ENCODE data around the gene IRF4.

The IRF4 gene

DNA sequence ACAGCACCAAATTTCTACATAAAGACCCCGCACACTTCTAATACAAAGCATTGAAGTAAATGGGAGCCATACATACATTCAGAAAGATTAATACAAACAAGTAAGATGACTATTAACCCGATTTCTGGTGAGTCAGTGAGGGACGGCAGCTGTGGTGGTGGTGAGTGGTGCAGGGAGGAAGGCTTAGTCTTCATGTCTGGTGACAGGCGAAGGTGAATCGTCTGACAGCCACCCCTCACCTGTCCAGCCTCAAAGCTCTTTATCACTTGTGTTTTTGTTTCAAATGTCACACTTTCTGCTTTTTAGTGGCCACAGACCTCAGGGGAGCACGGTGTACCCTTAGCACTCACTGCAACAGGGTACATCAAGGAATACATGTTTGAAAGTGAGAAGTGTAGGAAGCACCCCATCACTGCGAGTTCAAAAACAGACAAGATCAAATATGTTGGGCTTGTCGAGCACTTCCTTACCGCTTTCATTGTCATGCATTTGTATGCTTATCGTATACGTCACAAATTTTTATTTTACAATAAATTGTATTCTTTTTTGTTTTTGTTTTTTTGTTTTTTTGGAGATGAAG is 63.5 kb downstream of the IRF4 start (continued):
- TF ChIP-seq, protein P1, sequence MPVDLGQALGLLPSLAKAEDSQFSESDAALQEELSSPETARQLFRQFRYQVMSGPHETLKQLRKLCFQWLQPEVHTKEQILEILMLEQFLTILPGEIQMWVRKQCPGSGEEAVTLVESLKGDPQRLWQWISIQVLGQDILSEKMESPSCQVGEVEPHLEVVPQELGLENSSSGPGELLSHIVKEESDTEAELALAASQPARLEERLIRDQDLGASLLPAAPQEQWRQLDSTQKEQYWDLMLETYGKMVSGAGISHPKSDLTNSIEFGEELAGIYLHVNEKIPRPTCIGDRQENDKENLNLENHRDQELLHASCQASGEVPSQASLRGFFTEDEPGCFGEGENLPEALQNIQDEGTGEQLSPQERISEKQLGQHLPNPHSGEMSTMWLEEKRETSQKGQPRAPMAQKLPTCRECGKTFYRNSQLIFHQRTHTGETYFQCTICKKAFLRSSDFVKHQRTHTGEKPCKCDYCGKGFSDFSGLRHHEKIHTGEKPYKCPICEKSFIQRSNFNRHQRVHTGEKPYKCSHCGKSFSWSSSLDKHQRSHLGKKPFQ (tag by site-specific recombination; IDR thresholded peaks at IDR 0.05), result no peak
- no peak for TF ChIP-seq TCF7L2 (IDR thresholded peaks at IDR 0.05; ENCODE audit: borderline replicate concordance, low read depth, low read length)
- TF ChIP-seq ZNF16 (tag by site-specific recombination; IDR thresholded peaks at IDR 0.05; ENCODE audit: low read depth), result no peak
- TF ChIP-seq MZF1 (tag by site-specific recombination; IDR thresholded peaks at IDR 0.05; ENCODE audit: borderline replicate concordance), result no peak
- TF ChIP-seq ZNF266 (tag by site-specific recombination; IDR thresholded peaks at IDR 0.05; ENCODE audit: low read depth), result no peak
- no peak for TF ChIP-seq ZNF521 (tag by site-specific recombination; IDR thresholded peaks at IDR 0.05)
- TF ChIP-seq IKZF3 (tag by site-specific recombination; IDR thresholded peaks at IDR 0.05), result no peak
- TF ChIP-seq ZNF404 (tag by site-specific recombination; IDR thresholded peaks at IDR 0.05), result no peak
- TF ChIP-seq HOXA7 (CRISPR knock-in tag; IDR thresholded peaks at IDR 0.05; ENCODE audit: borderline replicate concordance), result no peak
- TF ChIP-seq ZNF624 (tag by site-specific recombination; IDR thresholded peaks at IDR 0.05), result no peak

DNA sequence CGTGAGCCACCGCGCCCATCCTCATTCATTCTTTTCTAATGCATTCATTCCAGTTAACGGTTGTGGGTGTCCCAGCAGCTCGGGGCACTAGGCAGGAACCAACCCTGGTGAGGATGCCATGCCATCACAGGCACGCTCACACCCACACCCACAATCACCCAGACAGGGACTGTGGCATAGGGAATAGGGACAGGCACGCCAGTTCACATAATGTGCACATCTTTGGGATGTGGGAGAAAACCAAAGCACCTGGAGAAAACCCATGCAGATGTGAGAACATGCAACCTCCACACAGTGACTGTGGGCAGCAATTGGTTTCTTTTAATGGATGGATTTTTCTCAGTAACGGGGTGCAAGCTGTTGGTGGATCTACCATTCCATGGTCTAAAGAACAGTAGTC is 64.3 kb downstream of the IRF4 start:
- ChIA-PET POLR2A (no interaction called here), CTCF (no interaction called here)
- Histone ChIP-seq H3K9me3 (ENCODE audit: control insufficient read depth, insufficient read depth, low read depth, low read length) (no peaks in the 10 kb centered on the region), H3K27ac (ENCODE audit: extremely low read depth, low read depth, low read length) (no peak overlapping the region), H3K4me3 (ENCODE audit: low read depth, low read length) (no peak overlapping the region), H3K36me3 (ENCODE audit: control insufficient read depth in 2 of 2, insufficient read depth in 1 of 2, low read length in 2 of 2) (no peaks in the 10 kb centered on the region), H3K4me1 (ENCODE audit: control insufficient read depth, insufficient read depth, low read length) (no peaks in the 10 kb centered on the region)
- TF ChIP-seq ZNF426 (tag by site-specific recombination; IDR thresholded peaks at IDR 0.05) (no peak), ZNF37A (tag by site-specific recombination; IDR thresholded peaks at IDR 0.05) (no peak), ZNF133 (tag by site-specific recombination; IDR thresholded peaks at IDR 0.05) (no peak)
- TF ChIP-seq, protein P2, sequence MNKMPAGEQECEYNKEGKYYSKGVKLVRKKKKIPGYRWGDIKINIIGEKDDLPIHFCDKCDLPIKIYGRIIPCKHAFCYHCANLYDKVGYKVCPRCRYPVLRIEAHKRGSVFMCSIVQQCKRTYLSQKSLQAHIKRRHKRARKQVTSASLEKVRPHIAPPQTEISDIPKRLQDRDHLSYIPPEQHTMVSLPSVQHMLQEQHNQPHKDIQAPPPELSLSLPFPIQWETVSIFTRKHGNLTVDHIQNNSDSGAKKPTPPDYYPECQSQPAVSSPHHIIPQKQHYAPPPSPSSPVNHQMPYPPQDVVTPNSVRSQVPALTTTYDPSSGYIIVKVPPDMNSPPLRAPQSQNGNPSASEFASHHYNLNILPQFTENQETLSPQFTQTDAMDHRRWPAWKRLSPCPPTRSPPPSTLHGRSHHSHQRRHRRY (tag by site-specific recombination; IDR thresholded peaks at IDR 0.05), result no peak

DNA sequence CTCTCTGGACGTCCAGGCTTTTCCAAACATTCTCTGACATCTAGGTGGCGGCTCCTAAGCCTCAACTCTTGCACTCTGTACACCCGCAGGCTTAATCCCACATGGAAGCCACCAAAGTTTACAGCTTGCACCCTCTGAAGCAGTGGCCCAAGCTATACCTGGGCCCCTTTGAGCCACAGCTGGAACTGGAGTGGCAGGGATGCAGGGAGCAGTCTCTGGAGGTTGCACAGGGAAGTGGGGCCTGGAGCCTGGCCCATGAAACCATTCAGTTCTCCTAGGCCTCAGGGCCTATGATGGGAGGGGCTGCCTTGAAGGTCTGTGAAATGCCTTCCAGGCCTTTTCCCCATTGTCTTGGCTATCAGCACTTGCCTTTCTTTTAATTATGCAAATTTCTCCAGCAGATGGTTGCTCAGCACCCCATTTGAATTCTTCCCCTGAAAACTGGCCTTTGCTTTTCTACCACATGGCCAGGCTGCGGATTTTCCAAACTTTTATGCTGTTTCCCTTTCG is 64.9 kb downstream of the IRF4 start:
- no peaks in the 10 kb centered on the region for H3K9me3 ChIP-seq (ENCODE audit: control insufficient read depth, insufficient read depth, low read depth, low read length)
- peak; percentile 46 for TF ChIP-seq ZNF585B (tag by site-specific recombination; IDR thresholded peaks at IDR 0.05)
- TF ChIP-seq ZNF626 (tag by site-specific recombination; IDR thresholded peaks at IDR 0.05), result no peak
- ChIA-PET POLR2A (no interaction called here), CTCF (no interaction called here)
- no peak overlapping the region for H3K27ac ChIP-seq (ENCODE audit: extremely low read depth, low read depth, low read length)
- H3K36me3 ChIP-seq (ENCODE audit: control insufficient read depth in 2 of 2, insufficient read depth in 1 of 2, low read length in 2 of 2), result no peaks in the 10 kb centered on the region
- no peak overlapping the region for H3K4me3 ChIP-seq (ENCODE audit: low read depth, low read length)
- no peaks in the 10 kb centered on the region for H3K4me1 ChIP-seq (ENCODE audit: control insufficient read depth, insufficient read depth, low read length)

DNA sequence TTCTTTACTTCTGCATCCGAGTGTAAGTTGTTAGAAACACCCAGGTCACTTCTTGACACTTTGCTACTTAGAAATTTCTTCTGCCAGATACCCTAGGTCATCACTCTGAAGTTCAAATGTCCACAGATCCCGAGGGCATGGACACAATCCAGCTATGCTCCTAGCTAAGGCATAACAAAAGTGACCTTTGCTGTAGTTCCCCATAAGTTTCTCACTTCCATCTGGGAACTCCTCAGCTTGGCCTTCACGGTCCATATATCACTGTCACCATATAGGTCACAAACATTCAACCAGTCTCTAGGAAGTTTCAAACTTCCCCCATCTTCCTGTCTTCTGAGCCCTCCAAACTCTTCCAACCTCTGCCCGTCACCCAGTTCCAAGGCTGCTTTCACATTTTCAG is 65.3 kb downstream of the IRF4 start:
- H3K9me3 ChIP-seq (ENCODE audit: control insufficient read depth, insufficient read depth, low read depth, low read length), result no peaks in the 10 kb centered on the region
- no peak for TF ChIP-seq ZNF791 (tag by site-specific recombination; IDR thresholded peaks at IDR 0.05)
- TF ChIP-seq ZNF146 (tag by site-specific recombination; IDR thresholded peaks at IDR 0.05), result no peak
- no peak for TF ChIP-seq FEZF1 (tag by site-specific recombination; IDR thresholded peaks at IDR 0.05)
- TF ChIP-seq ZNF140 (tag by site-specific recombination; IDR thresholded peaks at IDR 0.05), result no peak
- no peak for TF ChIP-seq ZNF585B (tag by site-specific recombination; IDR thresholded peaks at IDR 0.05)
- no peak for TF ChIP-seq ZNF214 (tag by site-specific recombination; IDR thresholded peaks at IDR 0.05; ENCODE audit: borderline replicate concordance)
- no peak for TF ChIP-seq ZNF561 (tag by site-specific recombination; IDR thresholded peaks at IDR 0.05; ENCODE audit: borderline replicate concordance)
- TF ChIP-seq HOXD13 (CRISPR knock-in tag; IDR thresholded peaks at IDR 0.05; ENCODE audit: borderline replicate concordance), result no peak
- CTCF ChIA-PET, result no interaction called here
- POLR2A ChIA-PET, result no interaction called here
- no peaks in the 10 kb centered on the region for H3K36me3 ChIP-seq (ENCODE audit: control insufficient read depth in 2 of 2, insufficient read depth in 1 of 2, low read length in 2 of 2)
- H3K4me1 ChIP-seq (ENCODE audit: control insufficient read depth, insufficient read depth, low read length), result no peaks in the 10 kb centered on the region
- no peak overlapping the region for H3K27ac ChIP-seq (ENCODE audit: extremely low read depth, low read depth, low read length)
- H3K4me3 ChIP-seq (ENCODE audit: low read depth, low read length), result no peak overlapping the region
